ENCODE measurements around the gene TMEM161B.

GRCh38 chr5:88290801-88291200, 22.2 kb upstream of the TMEM161B start:
- TF ChIP-seq GATA2 (IDR thresholded peaks at IDR 0.05; ENCODE audit: low read depth, low read length) = no peak
- TF ChIP-seq GATA3 (IDR thresholded peaks at IDR 0.05; ENCODE audit: low read depth, low read length) = no peak

Data from SH-SY5Y (cell line).